Suprapubic skin (tissue), 4 donors: ENCODE measurements around the gene TSPEAR.
"Not testable (repeated sequence)": the region's sequence is repeated elsewhere in the genome, so short reads cannot be mapped to it uniquely, and the experiment has no call there.

Experiments used
- EP300 ChIP-seq: sonication (generic); formaldehyde crosslinking; IDR thresholded peaks from one replicate; pipeline ENCODE4 v1.6.1; 2017; ENCODE audit warnings: antibody characterized with exemption
- POLR2A ChIP-seq, 2 donors: fragments of 450-650 bp; IDR thresholded peaks; one replicate each; pipeline ENCODE4 v1.6.1; 2017; ENCODE audit warnings: antibody characterized with exemption in 2 of 2, mild to moderate bottlenecking in 2 of 2, moderate library complexity in 2 of 2
- POLR2AphosphoS5 ChIP-seq, 3 donors: sonication (generic); formaldehyde crosslinking; IDR thresholded peaks; one replicate each; pipeline ENCODE4 v1.6.1; 2017; ENCODE audit warnings: antibody characterized with exemption in 3 of 3
- TF ChIP-seq, protein P1 (sequence below), 2 donors: fragments of 200-600 bp in 1 of 2; fragments of 450-650 bp in 1 of 2; sonication (generic) in 1 of 2; IDR thresholded peaks; one replicate each; pipeline ENCODE4 v1.5.1; 2016 to 2019; ENCODE audit warnings: antibody characterized with exemption in 2 of 2, mild to moderate bottlenecking in 1 of 2, moderate library complexity in 1 of 2

DNA sequence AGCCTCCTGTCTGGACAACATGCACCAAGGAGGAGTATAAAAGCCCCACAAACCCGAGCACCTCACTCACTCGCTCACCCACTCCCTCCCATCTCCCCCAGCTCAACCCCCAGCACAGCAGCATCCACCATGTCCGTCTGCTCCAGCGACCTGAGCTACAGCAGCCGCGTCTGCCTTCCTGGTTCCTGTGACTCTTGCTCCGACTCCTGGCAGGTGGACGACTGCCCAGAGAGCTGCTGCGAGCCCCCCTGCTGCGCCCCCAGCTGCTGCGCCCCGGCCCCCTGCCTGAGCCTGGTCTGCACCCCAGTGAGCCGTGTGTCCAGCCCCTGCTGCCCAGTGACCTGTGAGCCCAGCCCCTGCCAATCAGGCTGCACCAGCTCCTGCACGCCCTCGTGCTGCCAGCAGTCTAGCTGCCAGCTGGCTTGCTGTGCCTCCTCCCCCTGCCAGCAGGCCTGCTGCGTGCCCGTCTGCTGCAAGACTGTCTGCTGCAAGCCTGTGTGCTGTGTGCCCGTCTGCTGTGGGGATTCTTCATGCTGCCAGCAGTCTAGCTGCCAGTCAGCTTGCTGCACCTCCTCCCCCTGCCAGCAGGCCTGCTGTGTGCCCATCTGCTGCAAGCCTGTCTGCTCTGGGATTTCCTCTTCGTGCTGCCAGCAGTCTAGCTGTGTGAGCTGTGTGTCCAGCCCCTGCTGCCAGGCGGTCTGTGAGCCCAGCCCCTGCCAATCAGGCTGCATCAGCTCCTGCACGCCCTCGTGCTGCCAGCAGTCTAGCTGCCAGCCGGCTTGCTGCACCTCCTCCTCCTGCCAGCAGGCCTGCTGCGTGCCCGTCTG, 137.5 kb downstream of the TSPEAR start, which contains the start of gene KRTAP10-4:
- TF ChIP-seq, protein P1, sequence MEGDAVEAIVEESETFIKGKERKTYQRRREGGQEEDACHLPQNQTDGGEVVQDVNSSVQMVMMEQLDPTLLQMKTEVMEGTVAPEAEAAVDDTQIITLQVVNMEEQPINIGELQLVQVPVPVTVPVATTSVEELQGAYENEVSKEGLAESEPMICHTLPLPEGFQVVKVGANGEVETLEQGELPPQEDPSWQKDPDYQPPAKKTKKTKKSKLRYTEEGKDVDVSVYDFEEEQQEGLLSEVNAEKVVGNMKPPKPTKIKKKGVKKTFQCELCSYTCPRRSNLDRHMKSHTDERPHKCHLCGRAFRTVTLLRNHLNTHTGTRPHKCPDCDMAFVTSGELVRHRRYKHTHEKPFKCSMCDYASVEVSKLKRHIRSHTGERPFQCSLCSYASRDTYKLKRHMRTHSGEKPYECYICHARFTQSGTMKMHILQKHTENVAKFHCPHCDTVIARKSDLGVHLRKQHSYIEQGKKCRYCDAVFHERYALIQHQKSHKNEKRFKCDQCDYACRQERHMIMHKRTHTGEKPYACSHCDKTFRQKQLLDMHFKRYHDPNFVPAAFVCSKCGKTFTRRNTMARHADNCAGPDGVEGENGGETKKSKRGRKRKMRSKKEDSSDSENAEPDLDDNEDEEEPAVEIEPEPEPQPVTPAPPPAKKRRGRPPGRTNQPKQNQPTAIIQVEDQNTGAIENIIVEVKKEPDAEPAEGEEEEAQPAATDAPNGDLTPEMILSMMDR (IDR thresholded peaks at IDR 0.05): not testable (repeated sequence)
- TF ChIP-seq POLR2A (IDR thresholded peaks at IDR 0.05); EP300; POLR2AphosphoS5 (IDR thresholded peaks at IDR 0.05): not testable (repeated sequence)
